ENCODE data around the gene DISP3. TPM values are rescaled to one million over a fixed set of nuclear protein-coding genes. Genes with fewer than 3 reads are reported as not detected.
A peak's percentile ranks its signal among the peaks of the same experiment; 100 is the strongest.

Gene DISP3
- total and polyA plus RNA-seq, 2 of the 13 experiments (the other 11 are each of a cell fraction or from before 2014, with no cell fraction given): 0.08 to 0.13 TPM

DNA sequence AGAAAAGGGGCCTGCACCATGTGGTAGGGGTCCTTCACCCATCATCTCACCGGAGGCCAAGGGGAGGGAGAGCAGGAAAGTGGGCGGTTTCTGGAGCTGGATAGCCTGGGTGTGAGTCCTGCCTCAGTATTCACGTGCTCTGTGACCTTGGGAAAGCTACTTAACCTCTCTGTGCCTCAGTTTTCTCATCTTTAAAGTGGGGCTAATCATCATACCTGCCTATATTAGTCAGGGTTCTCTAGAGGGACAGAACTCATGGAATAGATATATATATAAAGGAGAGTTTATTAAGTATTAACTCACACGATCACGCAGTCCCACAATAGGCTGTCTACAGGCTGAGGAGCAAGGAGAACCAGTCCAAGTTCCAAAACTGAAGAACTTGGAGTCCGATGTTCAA lies 96.6 kb downstream of the DISP3 start:
- Histone ChIP-seq H3K4me2 (ENCODE audit: low read depth, low read length) (no peak overlapping the region), H3K79me2 (ENCODE audit: insufficient read depth, low read length) (no peaks in the 10 kb centered on the region), H3K9me3 (ENCODE audit: low read length) (no peaks in the 10 kb centered on the region), H3K4me1 (ENCODE audit: insufficient read depth, low read length) (no peaks in the 10 kb centered on the region), H4K20me1 (ENCODE audit: insufficient read depth, low read length) (no peaks in the 10 kb centered on the region), H2AFZ (ENCODE audit: low read length) (no peak overlapping the region), H3K36me3 (replicated peaks in 1 of 2; ENCODE audit: control insufficient read depth in 1 of 2, insufficient read depth in 2 of 2, low read length in 2 of 2) (no peaks in the 10 kb centered on the region), H3K27ac (ENCODE audit: extremely low read length, insufficient read depth, low read length) (no peak overlapping the region), H3K9ac (ENCODE audit: insufficient read depth, low read depth, low read length) (no peak overlapping the region), H3K4me3 (replicated peaks in 1 of 3; ENCODE audit: insufficient read depth in 1 of 3, low read depth in 2 of 3, low read length in 3 of 3) (no peak overlapping the region), H3K27me3 (ENCODE audit: control insufficient read depth in 1 of 2, insufficient read depth in 2 of 2, low read length in 2 of 2) (peaks cover 4 to 42% of the 10 kb centered on the region in 2 experiments; a peak in 3 of 5 replicates)
- no TSS peak for BruUV-seq (replicated peaks)
- WGBS (ENCODE audit: low lambda C conversion rate): 17% methylated on average over 6 of the region's 6 CpGs
- DNase-seq (ENCODE audit: low spot score): no peak
- ChIA-PET POLR2A (no interaction called here), CTCF (ENCODE audit: low intra/inter-chr PET ratio, low total read pairs) (no interaction called here)
- no peak for ATAC-seq
- 0 out of 2 replicates have a peak, but pooled peaks have one; percentile 35 for TF ChIP-seq ZNF768 (CRISPR knock-in tag; IDR thresholded peaks at IDR 0.05)
- TF ChIP-seq, protein P1, sequence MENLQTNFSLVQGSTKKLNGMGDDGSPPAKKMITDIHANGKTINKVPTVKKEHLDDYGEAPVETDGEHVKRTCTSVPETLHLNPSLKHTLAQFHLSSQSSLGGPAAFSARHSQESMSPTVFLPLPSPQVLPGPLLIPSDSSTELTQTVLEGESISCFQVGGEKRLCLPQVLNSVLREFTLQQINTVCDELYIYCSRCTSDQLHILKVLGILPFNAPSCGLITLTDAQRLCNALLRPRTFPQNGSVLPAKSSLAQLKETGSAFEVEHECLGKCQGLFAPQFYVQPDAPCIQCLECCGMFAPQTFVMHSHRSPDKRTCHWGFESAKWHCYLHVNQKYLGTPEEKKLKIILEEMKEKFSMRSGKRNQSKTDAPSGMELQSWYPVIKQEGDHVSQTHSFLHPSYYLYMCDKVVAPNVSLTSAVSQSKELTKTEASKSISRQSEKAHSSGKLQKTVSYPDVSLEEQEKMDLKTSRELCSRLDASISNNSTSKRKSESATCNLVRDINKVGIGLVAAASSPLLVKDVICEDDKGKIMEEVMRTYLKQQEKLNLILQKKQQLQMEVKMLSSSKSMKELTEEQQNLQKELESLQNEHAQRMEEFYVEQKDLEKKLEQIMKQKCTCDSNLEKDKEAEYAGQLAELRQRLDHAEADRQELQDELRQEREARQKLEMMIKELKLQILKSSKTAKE (CRISPR knock-in tag; IDR thresholded peaks at IDR 0.05; ENCODE audit: borderline replicate concordance): no peak
- TF ChIP-seq XBP1 (CRISPR knock-in tag; IDR thresholded peaks at IDR 0.05): no peak
- TF ChIP-seq, protein P2, sequence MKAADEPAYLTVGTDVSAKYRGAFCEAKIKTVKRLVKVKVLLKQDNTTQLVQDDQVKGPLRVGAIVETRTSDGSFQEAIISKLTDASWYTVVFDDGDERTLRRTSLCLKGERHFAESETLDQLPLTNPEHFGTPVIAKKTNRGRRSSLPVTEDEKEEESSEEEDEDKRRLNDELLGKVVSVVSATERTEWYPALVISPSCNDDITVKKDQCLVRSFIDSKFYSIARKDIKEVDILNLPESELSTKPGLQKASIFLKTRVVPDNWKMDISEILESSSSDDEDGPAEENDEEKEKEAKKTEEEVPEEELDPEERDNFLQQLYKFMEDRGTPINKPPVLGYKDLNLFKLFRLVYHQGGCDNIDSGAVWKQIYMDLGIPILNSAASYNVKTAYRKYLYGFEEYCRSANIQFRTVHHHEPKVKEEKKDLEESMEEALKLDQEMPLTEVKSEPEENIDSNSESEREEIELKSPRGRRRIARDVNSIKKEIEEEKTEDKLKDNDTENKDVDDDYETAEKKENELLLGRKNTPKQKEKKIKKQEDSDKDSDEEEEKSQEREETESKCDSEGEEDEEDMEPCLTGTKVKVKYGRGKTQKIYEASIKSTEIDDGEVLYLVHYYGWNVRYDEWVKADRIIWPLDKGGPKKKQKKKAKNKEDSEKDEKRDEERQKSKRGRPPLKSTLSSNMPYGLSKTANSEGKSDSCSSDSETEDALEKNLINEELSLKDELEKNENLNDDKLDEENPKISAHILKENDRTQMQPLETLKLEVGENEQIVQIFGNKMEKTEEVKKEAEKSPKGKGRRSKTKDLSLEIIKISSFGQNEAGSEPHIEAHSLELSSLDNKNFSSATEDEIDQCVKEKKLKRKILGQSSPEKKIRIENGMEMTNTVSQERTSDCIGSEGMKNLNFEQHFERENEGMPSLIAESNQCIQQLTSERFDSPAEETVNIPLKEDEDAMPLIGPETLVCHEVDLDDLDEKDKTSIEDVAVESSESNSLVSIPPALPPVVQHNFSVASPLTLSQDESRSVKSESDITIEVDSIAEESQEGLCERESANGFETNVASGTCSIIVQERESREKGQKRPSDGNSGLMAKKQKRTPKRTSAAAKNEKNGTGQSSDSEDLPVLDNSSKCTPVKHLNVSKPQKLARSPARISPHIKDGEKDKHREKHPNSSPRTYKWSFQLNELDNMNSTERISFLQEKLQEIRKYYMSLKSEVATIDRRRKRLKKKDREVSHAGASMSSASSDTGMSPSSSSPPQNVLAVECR (CRISPR knock-in tag; IDR thresholded peaks at IDR 0.05; ENCODE audit: borderline replicate concordance): no peak
- in situ Hi-C loops (cut with HindIII; ENCODE audit: extremely low pct_ligation_motif_present, low pct_unique_long_range_greater_than_20kb) (no loop called here), intact Hi-C loops (cut with micrococcal nuclease; ENCODE audit: unreplicated experiment) (no loop called here)
- no peak for FAIRE-seq

Data from HepG2 (cell line).